Measurements from ENCODE around the gene SERPINA1. TPM values are rescaled to one million over a fixed set of nuclear protein-coding genes. Genes with fewer than 3 reads are reported as not detected.

SERPINA1 gene
- total RNA-seq, 1 donor from 2014 or later, result not detected

DNA sequence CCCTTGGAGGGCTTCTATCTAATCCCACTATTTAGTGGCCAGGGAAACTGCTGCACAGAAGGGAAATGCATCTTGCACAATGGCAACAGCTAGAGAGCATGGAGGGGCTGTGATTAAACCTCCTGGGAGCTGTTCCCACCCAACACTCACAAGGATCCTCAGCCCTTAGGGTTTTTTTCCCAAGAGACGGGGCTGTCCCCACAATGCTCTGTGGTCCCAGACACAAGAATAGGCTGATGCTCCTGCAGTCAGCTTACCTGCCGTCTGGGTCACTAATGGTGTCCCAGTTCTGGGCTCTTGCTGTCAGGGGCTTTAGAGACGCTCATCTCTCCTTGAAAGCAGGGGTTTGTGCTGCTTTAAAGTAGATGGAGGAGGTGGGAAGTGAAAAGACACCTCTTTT, 4.6 kb downstream of the SERPINA1 start:
- DNase-seq, result no peak
- Mint-ChIP-seq H3K4me1 (ENCODE audit: low read depth, unreplicated experiment) (peaks cover 2% of the 10 kb centered on the region), H3K4me3 (ENCODE audit: unreplicated experiment) (no peak overlapping the region), H3K36me3 (ENCODE audit: unreplicated experiment) (peaks cover 9% of the 10 kb centered on the region), H3K9me3 (ENCODE audit: unreplicated experiment) (peaks cover 2% of the 10 kb centered on the region), H3K27me3 (ENCODE audit: unreplicated experiment) (no peaks in the 10 kb centered on the region), H3K27ac (ENCODE audit: unreplicated experiment) (no peak overlapping the region)
- TF ChIP-seq, protein P1, sequence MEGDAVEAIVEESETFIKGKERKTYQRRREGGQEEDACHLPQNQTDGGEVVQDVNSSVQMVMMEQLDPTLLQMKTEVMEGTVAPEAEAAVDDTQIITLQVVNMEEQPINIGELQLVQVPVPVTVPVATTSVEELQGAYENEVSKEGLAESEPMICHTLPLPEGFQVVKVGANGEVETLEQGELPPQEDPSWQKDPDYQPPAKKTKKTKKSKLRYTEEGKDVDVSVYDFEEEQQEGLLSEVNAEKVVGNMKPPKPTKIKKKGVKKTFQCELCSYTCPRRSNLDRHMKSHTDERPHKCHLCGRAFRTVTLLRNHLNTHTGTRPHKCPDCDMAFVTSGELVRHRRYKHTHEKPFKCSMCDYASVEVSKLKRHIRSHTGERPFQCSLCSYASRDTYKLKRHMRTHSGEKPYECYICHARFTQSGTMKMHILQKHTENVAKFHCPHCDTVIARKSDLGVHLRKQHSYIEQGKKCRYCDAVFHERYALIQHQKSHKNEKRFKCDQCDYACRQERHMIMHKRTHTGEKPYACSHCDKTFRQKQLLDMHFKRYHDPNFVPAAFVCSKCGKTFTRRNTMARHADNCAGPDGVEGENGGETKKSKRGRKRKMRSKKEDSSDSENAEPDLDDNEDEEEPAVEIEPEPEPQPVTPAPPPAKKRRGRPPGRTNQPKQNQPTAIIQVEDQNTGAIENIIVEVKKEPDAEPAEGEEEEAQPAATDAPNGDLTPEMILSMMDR (IDR thresholded peaks at IDR 0.05; ENCODE audit: partially characterized antibody, unreplicated experiment), result no peak

DNA sequence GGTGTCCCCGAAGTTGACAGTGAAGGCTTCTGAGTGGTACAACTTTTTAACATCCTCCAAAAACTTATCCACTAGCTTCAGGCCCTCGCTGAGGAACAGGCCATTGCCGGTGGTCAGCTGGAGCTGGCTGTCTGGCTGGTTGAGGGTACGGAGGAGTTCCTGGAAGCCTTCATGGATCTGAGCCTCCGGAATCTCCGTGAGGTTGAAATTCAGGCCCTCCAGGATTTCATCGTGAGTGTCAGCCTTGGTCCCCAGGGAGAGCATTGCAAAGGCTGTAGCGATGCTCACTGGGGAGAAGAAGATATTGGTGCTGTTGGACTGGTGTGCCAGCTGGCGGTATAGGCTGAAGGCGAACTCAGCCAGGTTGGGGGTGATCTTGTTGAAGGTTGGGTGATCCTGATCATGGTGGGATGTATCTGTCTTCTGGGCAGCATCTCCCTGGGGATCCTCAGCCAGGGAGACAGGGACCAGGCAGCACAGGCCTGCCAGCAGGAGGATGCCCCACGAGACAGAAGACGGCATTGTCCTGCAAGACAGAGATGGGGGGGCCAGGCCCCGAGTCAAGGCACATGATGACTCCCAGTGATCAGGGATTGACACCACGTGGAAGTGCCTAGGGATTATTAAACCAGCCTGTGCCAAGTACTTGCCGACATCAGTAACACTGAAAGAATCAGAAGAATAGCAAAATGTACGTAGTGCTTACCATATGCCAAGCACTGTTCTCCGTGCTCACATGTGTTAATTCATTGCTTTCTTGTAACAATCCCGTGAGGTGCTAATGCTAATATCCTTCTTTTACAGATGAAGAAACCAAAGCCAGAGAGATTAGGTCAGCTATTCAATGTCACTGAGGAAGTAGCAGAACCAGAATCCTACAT, 5.4 kb downstream of the SERPINA1 start:
- Mint-ChIP-seq H3K9me3 (ENCODE audit: unreplicated experiment) (peaks cover 2% of the 10 kb centered on the region), H3K27me3 (ENCODE audit: unreplicated experiment) (no peaks in the 10 kb centered on the region), H3K27ac (ENCODE audit: unreplicated experiment) (no peak overlapping the region), H3K36me3 (ENCODE audit: unreplicated experiment) (peaks cover 10% of the 10 kb centered on the region), H3K4me1 (ENCODE audit: low read depth, unreplicated experiment) (peaks cover 2% of the 10 kb centered on the region), H3K4me3 (ENCODE audit: unreplicated experiment) (no peak overlapping the region)
- no peak for DNase-seq
- TF ChIP-seq, protein P1 (IDR thresholded peaks at IDR 0.05; ENCODE audit: partially characterized antibody, unreplicated experiment), result no peak

DNA sequence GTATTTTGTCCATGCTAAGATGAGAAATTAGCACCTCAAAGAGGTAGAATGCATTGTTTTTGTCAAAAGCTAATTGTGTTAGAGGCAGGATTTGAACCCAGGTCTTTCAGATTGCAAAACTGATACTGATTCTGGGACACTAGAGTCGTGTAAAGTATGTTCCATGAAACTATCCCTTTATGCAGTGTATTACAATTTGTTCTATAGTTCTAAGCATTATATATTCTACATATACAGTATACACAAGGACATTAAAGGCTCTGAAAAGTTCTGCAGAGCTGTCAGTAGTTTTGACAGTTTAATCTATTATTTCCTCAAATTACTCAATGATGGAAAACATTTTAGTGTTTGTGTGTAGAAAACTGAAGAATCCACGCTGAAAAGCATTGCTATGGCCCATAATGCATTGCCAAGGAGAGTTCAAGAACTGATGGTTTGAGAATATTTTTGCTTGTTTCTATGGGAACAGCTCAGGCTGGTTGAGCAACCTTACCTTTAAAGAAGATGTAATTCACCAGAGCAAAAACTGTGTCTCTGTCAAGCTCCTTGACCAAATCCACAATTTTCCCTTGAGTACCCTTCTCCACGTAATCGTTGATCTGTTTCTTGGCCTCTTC, 6.2 kb downstream of the SERPINA1 start:
- TF ChIP-seq, protein P1 (IDR thresholded peaks at IDR 0.05; ENCODE audit: partially characterized antibody, unreplicated experiment), result no peak
- Mint-ChIP-seq H3K27ac (ENCODE audit: unreplicated experiment) (no peak overlapping the region), H3K9me3 (ENCODE audit: unreplicated experiment) (peaks cover 2% of the 10 kb centered on the region), H3K4me3 (ENCODE audit: unreplicated experiment) (no peak overlapping the region), H3K4me1 (ENCODE audit: low read depth, unreplicated experiment) (peaks cover 2% of the 10 kb centered on the region), H3K36me3 (ENCODE audit: unreplicated experiment) (peaks cover 10% of the 10 kb centered on the region), H3K27me3 (ENCODE audit: unreplicated experiment) (peaks cover 2% of the 10 kb centered on the region)
- no peak for DNase-seq

DNA sequence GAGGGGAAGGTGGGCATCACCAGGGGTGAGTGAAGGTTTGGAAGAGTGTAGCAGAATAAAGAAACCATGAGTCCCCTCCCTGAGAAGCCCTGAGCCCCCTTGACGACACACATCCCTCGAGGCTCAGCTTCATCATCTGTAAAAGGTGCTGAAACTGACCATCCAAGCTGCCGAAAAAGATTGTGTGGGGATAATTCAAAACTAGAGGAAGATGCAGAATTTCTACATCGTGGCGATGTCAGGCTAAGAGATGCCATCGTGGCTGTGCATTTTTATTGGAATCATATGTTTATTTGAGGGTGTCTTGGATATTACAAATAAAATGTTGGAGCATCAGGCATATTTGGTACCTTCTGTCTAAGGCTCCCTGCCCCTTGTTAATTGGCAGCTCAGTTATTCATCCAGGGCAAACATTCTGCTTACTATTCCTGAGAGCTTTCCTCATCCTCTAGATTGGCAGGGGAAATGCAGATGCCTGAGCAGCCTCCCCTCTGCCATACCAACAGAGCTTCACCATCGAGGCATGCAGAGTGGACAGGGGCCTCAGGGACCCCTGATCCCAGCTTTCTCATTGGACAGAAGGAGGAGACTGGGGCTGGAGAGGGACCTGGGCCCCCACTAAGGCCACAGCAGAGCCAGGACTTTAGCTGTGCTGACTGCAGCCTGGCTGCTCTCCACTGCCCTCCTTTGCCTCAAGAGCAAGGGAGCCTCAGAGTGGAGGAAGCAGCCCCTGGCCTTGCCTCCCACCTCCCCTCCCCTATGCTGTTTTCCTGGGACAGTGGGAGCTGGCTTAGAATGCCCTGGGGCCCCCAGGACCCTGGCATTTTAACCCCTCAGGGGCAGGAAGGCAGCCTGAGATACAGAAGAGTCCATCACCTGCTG, 7.0 kb downstream of the SERPINA1 start:
- H3K27me3 Mint-ChIP-seq (ENCODE audit: unreplicated experiment), result peaks cover 4% of the 10 kb centered on the region
- H3K9me3 Mint-ChIP-seq (ENCODE audit: unreplicated experiment), result peaks cover 2% of the 10 kb centered on the region
- peaks cover 10% of the 10 kb centered on the region for H3K36me3 Mint-ChIP-seq (ENCODE audit: unreplicated experiment)
- DNase-seq, result no peak
- no peak overlapping the region for H3K4me3 Mint-ChIP-seq (ENCODE audit: unreplicated experiment)
- TF ChIP-seq, protein P1 (IDR thresholded peaks at IDR 0.05; ENCODE audit: partially characterized antibody, unreplicated experiment), result no peak
- H3K4me1 Mint-ChIP-seq (ENCODE audit: low read depth, unreplicated experiment), result peaks cover 2% of the 10 kb centered on the region
- H3K27ac Mint-ChIP-seq (ENCODE audit: unreplicated experiment), result no peak overlapping the region
